ENCODE measurements around the gene RSPH9. TPM values are rescaled to one million over a fixed set of nuclear protein-coding genes. Genes with fewer than 3 reads are reported as not detected.

Gene RSPH9, protein sequence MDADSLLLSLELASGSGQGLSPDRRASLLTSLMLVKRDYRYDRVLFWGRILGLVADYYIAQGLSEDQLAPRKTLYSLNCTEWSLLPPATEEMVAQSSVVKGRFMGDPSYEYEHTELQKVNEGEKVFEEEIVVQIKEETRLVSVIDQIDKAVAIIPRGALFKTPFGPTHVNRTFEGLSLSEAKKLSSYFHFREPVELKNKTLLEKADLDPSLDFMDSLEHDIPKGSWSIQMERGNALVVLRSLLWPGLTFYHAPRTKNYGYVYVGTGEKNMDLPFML
- total RNA-seq = not detected

DNA sequence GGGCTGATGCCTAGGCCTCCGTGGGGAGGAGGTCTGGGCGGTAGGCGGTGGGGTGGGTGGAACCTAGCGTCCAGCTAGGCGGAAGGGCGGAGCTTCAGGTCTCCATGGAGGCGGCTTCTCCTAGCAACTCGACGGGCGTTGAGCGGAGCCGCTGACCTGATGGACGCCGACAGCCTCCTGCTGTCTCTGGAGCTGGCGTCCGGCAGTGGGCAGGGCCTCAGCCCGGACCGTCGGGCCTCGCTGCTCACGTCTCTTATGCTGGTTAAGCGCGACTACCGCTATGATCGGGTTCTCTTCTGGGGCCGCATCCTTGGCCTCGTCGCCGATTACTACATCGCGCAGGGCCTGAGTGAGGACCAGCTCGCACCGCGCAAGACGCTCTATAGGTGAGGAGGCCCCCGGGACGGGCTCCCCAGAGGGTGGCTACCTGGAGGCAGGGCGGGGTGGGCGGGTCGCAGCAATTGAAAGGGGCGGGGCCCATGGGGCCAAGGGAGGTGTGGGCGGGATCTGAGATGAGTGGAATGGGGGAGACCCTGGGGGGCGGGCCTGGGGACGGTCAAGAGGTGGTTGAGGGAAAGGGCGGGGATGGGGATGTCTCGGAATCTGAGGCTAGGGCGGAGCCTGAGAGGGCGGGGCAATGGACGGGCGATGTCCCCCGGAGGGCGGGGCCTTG, at the start of gene RSPH9:
TSS of gene RSPH9 (plus strand) at position 97 of the 673 bp plus-strand sequence. CDS start at position 160, 63 bp downstream.
- ATAC-seq = peak; percentile 44

- no peak for ATAC-seq
Measured at GRCh38 chr6:43600595-43600994, 44.2 kb upstream of the RSPH9 start.

GRCh38 chr6:43604174-43604573, 40.7 kb upstream of the RSPH9 start:
- no peak for ATAC-seq

DNA sequence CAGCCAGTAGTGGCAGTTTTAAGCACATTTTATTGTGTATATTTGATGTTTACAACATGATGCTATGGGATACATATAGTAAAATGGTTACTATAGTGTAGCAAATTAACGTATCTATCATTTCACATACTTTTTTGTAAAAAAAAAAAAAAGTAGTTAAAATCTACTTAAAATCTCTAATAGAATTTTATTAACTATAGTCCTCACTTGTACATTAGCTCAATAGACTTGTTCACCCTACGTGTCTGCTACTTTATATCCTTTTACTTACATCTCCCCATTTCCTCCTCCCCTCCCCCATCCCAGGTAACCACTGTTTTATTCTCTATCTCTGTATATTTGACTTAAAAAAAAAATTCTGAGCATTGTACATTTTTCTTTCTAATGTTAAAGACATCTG, 38.8 kb upstream of the RSPH9 start:
- ATAC-seq = no peak

DNA sequence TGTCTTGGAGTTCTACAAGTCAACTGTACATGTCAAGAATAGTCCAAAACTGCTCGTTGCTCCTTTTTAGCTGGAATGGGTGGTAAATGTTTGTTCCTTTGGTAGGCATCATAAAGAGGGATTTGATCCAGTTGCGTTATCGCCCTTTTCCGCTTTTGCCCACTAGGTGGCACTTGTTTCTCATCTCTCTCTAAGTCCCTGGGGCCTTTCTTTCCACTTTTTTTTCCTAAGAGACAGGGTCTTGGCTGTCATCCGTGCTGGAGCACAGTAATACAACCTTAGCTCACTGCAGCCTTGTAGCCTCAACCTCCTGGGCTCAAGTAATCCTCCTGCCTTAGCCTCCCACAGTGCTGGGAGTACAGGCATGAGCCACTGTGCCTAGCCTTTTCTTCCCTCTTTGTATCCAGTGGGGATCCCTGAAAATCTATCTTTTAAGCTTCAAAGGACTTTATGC, 36.5 kb upstream of the RSPH9 start:
- peak; percentile 35 for ATAC-seq

- no peak for ATAC-seq
Measured at GRCh38 chr6:43608807-43609206, 36.0 kb upstream of the RSPH9 start.

GRCh38 chr6:43609402-43609801, 35.4 kb upstream of the RSPH9 start:
- ATAC-seq = no peak

- ATAC-seq = no peak
Measured at GRCh38 chr6:43610431-43610830, 34.4 kb upstream of the RSPH9 start.

DNA sequence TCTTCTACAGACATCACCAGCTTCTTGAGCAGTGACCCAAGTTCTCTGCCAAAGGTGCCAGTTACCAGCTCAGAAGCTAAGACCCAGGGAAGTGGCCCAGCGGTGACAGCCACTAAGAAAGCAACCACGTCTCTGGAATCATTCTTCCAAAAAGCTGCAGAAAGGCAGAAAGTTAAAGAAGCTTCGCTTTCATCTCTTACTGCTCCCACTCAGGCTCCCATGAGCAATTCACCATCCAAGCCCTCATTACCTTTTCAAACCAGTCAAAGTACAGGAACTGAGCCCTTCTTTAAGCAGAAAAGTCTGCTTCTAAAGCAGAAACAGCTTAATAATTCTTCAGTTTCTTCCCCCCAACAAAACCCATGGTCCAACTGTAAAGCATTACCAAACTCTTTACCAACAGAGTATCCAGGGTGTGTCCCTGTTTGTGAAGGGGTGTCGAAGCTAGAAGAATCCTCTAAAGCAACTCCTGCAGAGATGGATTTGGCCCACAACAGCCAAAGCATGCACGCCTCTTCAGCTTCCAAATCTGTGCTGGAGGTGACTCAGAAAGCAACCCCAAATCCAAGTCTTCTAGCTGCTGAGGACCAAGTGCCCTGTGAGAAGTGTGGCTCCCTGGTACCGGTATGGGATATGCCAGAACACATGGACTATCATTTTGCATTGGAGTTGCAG, 31.0 kb upstream of the RSPH9 start:
- no peak for ATAC-seq

GRCh38 chr6:43614396-43614730, 30.5 kb upstream of the RSPH9 start:
- no peak for ATAC-seq

GRCh38 chr6:43616725-43617472, 27.9 kb upstream of the RSPH9 start:
- ATAC-seq = no peak

DNA sequence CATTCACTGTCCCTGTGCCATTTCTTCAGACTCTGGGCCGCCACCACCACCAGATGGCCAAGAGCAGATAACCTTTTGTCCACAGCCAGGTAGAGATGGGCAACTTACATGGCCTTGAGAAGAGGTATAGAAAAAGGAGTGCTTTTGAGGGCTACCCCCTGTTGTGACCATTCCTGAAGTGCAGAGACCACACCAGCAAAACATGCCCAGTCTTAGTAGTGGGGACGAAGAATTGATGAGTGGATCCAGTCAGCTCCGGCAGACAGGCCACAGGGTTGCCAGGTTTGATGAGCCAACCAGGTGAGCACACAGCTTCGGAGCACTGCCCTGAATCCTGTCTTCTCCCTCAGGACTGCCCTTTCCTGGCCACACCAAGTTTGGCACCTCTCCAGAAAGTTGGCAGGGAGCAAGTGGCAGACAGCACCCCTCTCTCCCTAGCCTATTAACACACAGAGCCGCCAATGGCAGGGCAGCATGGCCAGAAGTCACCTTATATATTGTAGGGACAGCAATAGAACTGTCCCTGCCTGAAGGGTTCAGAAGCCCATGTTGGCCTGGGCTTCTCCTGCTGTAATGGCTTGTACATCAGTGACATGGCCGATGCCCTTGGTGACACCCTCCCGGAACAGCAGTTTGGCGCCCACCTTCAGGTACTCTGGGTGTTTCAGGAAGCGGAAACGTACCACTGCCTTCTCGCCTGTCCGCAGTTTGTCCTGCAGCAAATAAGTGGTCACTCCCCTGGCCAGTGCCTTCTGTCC, 23.6 kb upstream of the RSPH9 start:
- no peak for ATAC-seq

- no peak for ATAC-seq
Measured at GRCh38 chr6:43621836-43622180, 23.0 kb upstream of the RSPH9 start.

DNA sequence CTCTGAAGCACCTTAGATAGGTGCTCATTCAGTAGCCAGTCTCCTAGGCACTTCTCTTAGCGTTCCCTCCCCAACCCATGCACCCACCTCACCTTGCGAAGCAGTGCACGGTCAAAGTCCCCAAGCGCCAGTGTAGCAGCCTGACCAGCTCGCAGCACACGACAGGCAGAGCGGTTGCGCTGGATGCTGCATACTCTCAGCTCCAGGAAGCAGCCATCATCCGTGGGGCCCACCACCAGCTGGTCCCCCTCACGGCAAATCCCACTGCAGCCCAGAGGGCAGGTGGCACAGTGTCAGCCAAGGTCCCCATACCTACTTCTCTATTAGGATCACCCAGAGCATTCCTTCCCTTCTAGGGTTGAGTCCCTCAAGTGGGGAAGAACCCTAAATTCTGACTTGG, 22.3 kb upstream of the RSPH9 start:
- no peak for ATAC-seq

DNA sequence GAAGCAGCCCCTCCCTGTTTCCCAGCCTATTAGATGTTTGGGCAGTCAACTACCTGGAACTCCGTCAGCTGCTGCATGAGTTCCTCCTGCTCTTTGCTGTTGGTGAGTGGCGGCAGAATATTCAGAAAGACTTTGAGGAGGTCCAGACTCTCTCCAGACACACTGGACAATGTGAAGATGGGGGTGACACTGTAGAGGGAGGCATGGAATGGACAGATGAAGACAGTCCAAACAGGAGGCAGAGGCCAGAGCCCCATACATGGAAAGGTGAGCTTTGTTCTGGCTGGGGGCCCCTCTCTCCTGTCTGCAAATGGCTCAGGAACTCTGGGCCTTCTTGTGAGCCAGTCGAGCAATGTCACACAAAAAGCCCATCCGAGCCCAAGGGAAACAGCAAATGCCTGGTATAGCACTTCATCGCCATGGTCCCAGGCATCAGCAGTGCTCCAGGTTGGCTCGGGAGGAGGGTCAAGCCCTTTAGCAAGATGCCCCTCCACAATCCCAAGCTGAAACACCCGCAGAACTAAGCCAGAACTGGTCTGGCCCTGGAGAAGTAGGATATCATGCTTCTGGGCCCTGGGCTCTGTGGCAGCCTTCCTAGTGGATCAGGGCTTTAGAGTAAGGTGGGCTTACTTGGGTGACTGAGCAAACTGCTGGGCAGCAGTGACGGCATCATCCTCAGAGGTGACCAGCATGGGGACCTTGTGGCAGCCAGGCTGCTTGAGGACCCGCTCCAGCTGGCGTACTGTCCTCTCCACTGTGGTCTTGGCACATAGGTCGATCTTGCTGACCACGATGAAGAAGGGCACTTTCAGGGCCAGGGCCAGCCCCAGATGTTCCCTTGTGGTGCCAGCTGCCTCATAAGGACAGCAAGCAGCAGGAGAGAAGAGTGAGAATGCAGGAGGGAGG, 20.7 kb upstream of the RSPH9 start:
- ATAC-seq = no peak

DNA sequence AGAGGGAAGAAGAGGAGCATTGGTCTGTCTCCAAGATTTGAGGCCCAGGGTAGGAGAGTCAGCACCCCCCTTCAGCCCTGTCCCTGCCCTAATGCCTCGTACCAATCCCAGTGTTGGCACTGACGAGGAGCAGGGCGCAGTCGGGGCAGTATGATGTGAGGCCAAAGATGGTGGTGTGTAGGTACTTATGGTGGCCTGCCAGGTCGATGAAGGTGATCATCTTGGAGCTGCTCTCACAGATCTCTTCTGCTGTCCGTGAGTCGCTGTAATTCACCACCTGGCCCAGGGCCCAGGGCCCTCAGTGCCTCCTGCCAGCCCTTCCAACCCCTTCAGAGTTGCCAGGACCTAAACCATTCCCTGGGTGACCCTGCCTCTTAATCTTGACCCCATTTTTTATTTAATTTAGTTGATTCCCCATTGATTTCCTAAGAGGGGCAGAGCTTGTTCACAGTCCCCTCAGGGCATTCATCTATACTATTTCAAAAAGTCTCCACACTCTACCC, 20.0 kb upstream of the RSPH9 start:
- no peak for ATAC-seq

DNA sequence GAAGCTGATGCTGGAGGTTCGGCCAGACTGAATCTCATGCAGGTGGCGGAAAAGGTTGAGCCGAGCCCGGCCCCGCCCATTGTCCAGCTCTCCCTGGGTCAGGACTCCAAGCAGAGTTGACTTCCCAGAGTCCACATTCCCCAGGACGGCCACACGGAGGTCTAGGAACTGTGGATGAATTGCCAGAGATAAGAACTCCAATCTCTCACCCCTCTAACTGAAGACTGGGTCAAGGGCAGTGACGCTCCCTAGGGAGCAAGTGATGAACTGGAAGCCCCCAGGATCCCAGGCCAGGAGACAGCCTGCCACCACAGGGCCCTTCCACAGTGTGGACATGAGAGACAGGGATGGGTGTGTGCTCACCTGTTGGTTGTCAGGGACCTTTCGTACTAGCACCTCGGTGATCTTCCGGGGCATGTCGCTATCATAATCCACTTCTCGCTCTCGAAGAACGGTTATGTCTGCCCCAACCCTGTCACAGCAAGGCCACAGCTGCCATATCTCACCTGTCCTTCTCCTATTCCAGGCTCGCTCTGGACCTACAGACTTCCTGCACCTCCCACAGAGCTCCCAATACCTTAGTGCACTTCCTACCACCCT, 19.3 kb upstream of the RSPH9 start:
- ATAC-seq = no peak

GRCh38 chr6:43627008-43627825, 17.6 kb upstream of the RSPH9 start:
- peak; percentile 2 for ATAC-seq

GRCh38 chr6:43628393-43629103, 16.3 kb upstream of the RSPH9 start:
- ATAC-seq = peak; percentile 1

Data from esophagus mucosa (tissue), 1 donor.